Upper lobe of left lung (tissue), 6 donors: ENCODE data around the gene CALHM2. TPM values are rescaled to one million over a fixed set of nuclear protein-coding genes. Genes with fewer than 3 reads are reported as not detected.
A peak's percentile ranks its signal among the peaks of the same experiment; 100 is the strongest.

ENCODE experiments used
- ATAC-seq, 2 donors: fragments of 200-7000 bp; cut with Tn5 transposase; one replicate each; pipeline ENCODE4 v1.9.1; 2022; ENCODE audit warnings: mild to moderate bottlenecking in 2 of 2, moderate library complexity in 2 of 2; ENCODE audit not compliant: low FRiP score in 2 of 2
- DNase-seq, 2 donors: peaks; one replicate each; pipeline ENCODE4 v3.0.0-alpha.2; 2019 to 2020
- H3K27ac ChIP-seq, 4 donors: fragments of 200-600 bp; sonication (generic); one replicate each; pipeline ENCODE4 v1.5.1; 2016 to 2019
- H3K27me3 ChIP-seq, 4 donors: fragments of 200-600 bp; sonication (generic); one replicate each; pipeline ENCODE4 v1.5.1; 2017 to 2019
- H3K36me3 ChIP-seq, 4 donors: fragments of 200-600 bp; sonication (generic); one replicate each; pipeline ENCODE4 v1.5.1; 2016 to 2019
- H3K4me1 ChIP-seq, 4 donors: fragments of 200-600 bp; sonication (generic); one replicate each; pipeline ENCODE4 v1.5.1; 2018 to 2019
- H3K4me3 ChIP-seq, 4 donors: fragments of 200-600 bp; sonication (generic); one replicate each; pipeline ENCODE4 v1.5.1; 2017 to 2019; ENCODE audit warnings: mild to moderate bottlenecking in 2 of 4, moderate library complexity in 1 of 4
- H3K9me3 ChIP-seq, 4 donors: fragments of 200-600 bp; sonication (generic); one replicate each; pipeline ENCODE4 v1.5.1; 2018 to 2019
- EP300 ChIP-seq, 4 donors: sonication (generic); formaldehyde crosslinking; IDR thresholded peaks; one replicate each; pipeline ENCODE4 v1.5.1; 2017; ENCODE audit warnings: antibody characterized with exemption in 4 of 4, control low read depth in 2 of 4
- POLR2A ChIP-seq, 4 donors: fragments of 450-650 bp; IDR thresholded peaks; one replicate each; pipeline ENCODE4 v1.5.1; 2016 to 2017; ENCODE audit warnings: antibody characterized with exemption in 4 of 4, mild to moderate bottlenecking in 2 of 4
- POLR2AphosphoS5 ChIP-seq, 2 donors: sonication (generic); formaldehyde crosslinking; IDR thresholded peaks; one replicate each; pipeline ENCODE4 v1.5.1; 2017; ENCODE audit warnings: antibody characterized with exemption in 2 of 2
- WGBS, 2 donors: methylation state at CpG; one replicate each; pipeline ENCODE4 v1.1.5; 2017 to 2018; 5-methylcytosine and 5-hydroxymethylcytosine counted together
- total RNA-seq, 6 donors: library from RNA; depleted of rRNA in 4 of 6; stranded (reverse); fragments of >200 nt in 4 of 6; gene quantifications; one replicate each; pipeline versions ENCODE4 v1.1.0 to v1.2.1, GENCODE V29; 2016 to 2021
- TF ChIP-seq, protein P1 (sequence below), 6 experiments: fragments of 450-650 bp in 4 of 6; fragments of 200-600 bp in 2 of 6; sonication (generic) in 2 of 6; IDR thresholded peaks; one replicate each; pipeline ENCODE4 v1.5.1; 2016 to 2019; ENCODE audit warnings: antibody characterized with exemption in 6 of 6
- donor health status: DM: no; HTN: no; CAD: no; lungs with moderate emphysema.
- donor health status: DM: no; HTN: yes; CAD: no; lungs with severe emphysema.

CALHM2 gene
- total RNA-seq, 6 donors from 2014 or later = 25.6 to 56.8 (median 40.5) TPM

DNA sequence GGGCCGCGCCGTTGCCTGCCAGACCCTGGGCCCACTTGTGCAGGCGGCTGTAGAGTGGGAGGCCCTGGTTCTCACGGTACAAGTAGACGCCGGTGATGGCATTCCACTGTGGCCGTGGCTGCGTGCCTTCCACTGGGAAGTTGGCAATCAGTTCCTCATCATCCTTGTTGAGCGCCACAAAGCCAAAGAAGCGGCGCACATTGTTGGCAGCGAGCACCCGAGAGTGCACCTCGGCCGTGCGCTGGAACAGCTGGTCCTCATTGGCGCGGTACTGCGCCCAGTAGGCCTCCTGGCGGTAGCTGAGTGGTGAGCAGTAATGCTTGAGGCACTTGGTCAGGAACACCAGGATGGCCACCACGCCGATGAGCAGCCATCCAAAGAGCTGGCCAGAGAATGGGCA lies 5.0 kb downstream of the CALHM2 start:
- no peak for TF ChIP-seq EP300 (IDR thresholded peaks at IDR 0.05)
- TF ChIP-seq, protein P1, sequence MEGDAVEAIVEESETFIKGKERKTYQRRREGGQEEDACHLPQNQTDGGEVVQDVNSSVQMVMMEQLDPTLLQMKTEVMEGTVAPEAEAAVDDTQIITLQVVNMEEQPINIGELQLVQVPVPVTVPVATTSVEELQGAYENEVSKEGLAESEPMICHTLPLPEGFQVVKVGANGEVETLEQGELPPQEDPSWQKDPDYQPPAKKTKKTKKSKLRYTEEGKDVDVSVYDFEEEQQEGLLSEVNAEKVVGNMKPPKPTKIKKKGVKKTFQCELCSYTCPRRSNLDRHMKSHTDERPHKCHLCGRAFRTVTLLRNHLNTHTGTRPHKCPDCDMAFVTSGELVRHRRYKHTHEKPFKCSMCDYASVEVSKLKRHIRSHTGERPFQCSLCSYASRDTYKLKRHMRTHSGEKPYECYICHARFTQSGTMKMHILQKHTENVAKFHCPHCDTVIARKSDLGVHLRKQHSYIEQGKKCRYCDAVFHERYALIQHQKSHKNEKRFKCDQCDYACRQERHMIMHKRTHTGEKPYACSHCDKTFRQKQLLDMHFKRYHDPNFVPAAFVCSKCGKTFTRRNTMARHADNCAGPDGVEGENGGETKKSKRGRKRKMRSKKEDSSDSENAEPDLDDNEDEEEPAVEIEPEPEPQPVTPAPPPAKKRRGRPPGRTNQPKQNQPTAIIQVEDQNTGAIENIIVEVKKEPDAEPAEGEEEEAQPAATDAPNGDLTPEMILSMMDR (IDR thresholded peaks at IDR 0.05) = no peak
- no peak for TF ChIP-seq POLR2AphosphoS5 (IDR thresholded peaks at IDR 0.05)
- no peak for TF ChIP-seq POLR2A (IDR thresholded peaks at IDR 0.05)
- Histone ChIP-seq H3K27ac (peak overlapping the region; percentile 22 to 67 (median 58)), H3K4me3 (no peak overlapping the region), H3K36me3 (peaks cover 13 to 72% (median 65%) of the 10 kb centered on the region in 4 donors), H3K27me3 (no peaks in the 10 kb centered on the region), H3K4me1 (peaks cover 23 to 49% (median 28%) of the 10 kb centered on the region in 4 donors), H3K9me3 (no peaks in the 10 kb centered on the region)
- ATAC-seq = no peak
- peak in 1 of 2 donors; percentile 69 for DNase-seq
- 94 to 97% methylated on average over 14 to 23 of the region's 23 CpGs for WGBS, 2 donors

DNA sequence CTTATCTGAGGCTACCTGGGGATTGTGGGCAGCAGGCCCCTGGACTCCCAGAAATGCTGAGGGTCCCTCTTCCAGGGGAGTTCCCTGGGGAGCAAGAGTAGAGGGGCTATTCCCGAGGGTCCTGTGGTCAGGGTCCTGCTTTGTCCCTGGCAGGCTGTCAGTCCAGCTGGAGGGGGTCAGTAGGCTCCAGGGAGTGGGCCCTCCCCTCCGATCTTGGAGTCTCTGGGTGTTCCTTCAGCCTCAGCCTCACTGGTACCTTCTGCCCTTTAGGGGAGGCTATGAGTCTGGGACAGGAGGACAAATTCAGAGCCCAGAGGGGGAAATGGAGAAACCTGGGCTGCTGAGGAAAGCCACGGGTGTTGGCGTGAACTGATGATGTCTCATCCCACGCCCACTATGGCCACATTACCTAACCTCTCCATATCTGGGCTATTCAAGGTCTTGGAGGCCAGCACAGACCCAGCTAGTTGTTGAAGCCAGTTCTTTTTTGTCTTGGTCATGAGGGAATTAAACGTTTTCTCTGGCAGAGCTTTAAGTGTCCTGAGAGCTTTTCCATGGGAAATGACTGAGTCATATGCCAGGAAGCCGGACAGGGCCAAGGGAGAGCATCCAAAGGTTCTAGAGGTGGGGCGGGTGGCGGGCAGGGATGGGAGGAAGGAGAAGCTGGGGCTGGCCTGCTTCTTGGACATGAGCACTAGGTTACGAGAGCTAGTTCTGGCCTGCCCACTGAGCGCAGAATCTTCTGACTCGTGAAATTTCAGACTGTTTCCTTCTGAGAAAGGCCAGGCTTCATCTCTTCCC lies 6.2 kb downstream of the CALHM2 start:
- Histone ChIP-seq H3K36me3 (peaks cover 13 to 85% (median 75%) of the 10 kb centered on the region in 4 donors), H3K4me3 (no peak overlapping the region), H3K27ac (peak overlapping the region; percentile 58 to 75 (median 66)), H3K27me3 (no peaks in the 10 kb centered on the region), H3K4me1 (peaks cover 22 to 41% (median 27%) of the 10 kb centered on the region in 4 donors), H3K9me3 (no peaks in the 10 kb centered on the region)
- 67 to 76% methylated on average over 12 of the region's 12 CpGs for WGBS, 2 donors
- ATAC-seq = peak; percentile 20 to 67
- no peak for DNase-seq
- TF ChIP-seq, protein P1 (IDR thresholded peaks at IDR 0.05) = no peak
- TF ChIP-seq POLR2AphosphoS5 (IDR thresholded peaks at IDR 0.05) (peak in 1 of 2 donors; percentile 20), EP300 (IDR thresholded peaks at IDR 0.05) (no peak)

DNA sequence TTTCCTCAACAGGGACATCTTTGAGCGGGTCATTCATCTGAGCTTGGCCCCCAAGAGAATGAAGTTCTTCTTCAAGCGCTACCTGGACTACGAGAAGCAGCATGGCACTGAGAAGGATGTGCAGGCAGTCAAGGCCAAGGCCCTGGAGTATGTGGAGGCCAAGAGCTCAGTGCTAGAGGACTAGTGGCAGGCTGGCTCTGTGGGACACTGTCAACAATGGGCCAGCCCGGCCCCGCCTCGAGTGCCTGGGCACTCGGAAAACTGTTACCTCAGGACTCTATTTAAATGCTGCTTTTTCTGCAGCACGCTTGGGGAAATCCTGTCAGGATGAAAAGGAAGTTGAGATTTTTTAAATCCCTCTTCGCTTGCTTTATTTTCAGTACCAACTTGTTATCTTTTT lies 6.8 kb downstream of the CALHM2 start:
- ATAC-seq (no peak), DNase-seq (no peak)
- no peaks in the 10 kb centered on the region for H3K27me3 ChIP-seq
- peaks cover 19 to 91% (median 80%) of the 10 kb centered on the region in 4 donors for H3K36me3 ChIP-seq
- H3K27ac ChIP-seq = peak overlapping the region; percentile 58 to 75 (median 66)
- 82 to 88% methylated on average over 9 of the region's 9 CpGs for WGBS, 2 donors
- no peaks in the 10 kb centered on the region for H3K9me3 ChIP-seq
- no peak overlapping the region for H3K4me3 ChIP-seq
- peaks cover 17 to 35% (median 23%) of the 10 kb centered on the region in 4 donors for H3K4me1 ChIP-seq
- TF ChIP-seq EP300 (IDR thresholded peaks at IDR 0.05) (no peak), POLR2A (IDR thresholded peaks at IDR 0.05) (no peak), POLR2AphosphoS5 (IDR thresholded peaks at IDR 0.05) (no peak)
- TF ChIP-seq, protein P1 (IDR thresholded peaks at IDR 0.05) = no peak

GRCh38 chr10:103444478-103444877 lies 7.7 kb downstream of the CALHM2 start:
- Histone ChIP-seq H3K4me3 (no peak overlapping the region), H3K9me3 (no peaks in the 10 kb centered on the region), H3K4me1 (peaks cover 8 to 26% (median 14%) of the 10 kb centered on the region in 4 donors), H3K27me3 (no peaks in the 10 kb centered on the region), H3K36me3 (peaks cover 23 to 93% (median 84%) of the 10 kb centered on the region in 4 donors), H3K27ac (peak overlapping the region in 2 of 4 donors; percentile 58 to 75)
- 86 to 90% methylated on average over 6 to 10 of the region's 10 CpGs for WGBS, 2 donors
- TF ChIP-seq POLR2A (IDR thresholded peaks at IDR 0.05) (no peak), EP300 (IDR thresholded peaks at IDR 0.05) (no peak), POLR2AphosphoS5 (IDR thresholded peaks at IDR 0.05) (no peak)
- TF ChIP-seq, protein P1 (IDR thresholded peaks at IDR 0.05) = no peak
- ATAC-seq (no peak), DNase-seq (no peak)
